Right lobe of liver (tissue), 4 donors: ENCODE results near the gene CYP26A1.
A peak's percentile ranks its signal among the peaks of the same experiment; 100 is the strongest.

ENCODE experiments used
- CTCF ChIP-seq, 4 donors: fragments of 200-600 bp in 3 of 4; fragments of 450-650 bp in 1 of 4; IDR thresholded peaks; one replicate each; pipeline versions ENCODE4 v1.5.1 to v1.8.0; 2016 to 2022; ENCODE audit warnings: antibody characterized with exemption in 4 of 4, mild to moderate bottlenecking in 2 of 4
- POLR2A ChIP-seq: fragments of 450-650 bp; IDR thresholded peaks from one replicate; pipeline ENCODE4 v1.6.1; 2017; ENCODE audit warnings: antibody characterized with exemption, mild to moderate bottlenecking
- donor health status: DM: no; HTN: no; CAD: no.
- donor health status: DM: no; HTN: no; CAD: no.
- donor health status: DM: no; HTN: yes; CAD: no.

GRCh38 chr10:93039721-93040120 is 34.0 kb upstream of the CYP26A1 start:
- TF ChIP-seq CTCF (IDR thresholded peaks at IDR 0.05) (peak; percentile 54 to 69 (median 58)), POLR2A (no peak)
